ENCODE data around the gene LUZP2.

LUZP2 gene

GRCh38 chr11:24738972-24739371 is 242.1 kb downstream of the LUZP2 start:
- POLR2A ChIA-PET = no interaction called here
- DNase-seq (ENCODE audit: low read depth, low spot score) = no peak
- H3K4me3 ChIP-seq (ENCODE audit: low read depth, low read length) = no peak overlapping the region
- CTCF ChIA-PET = no interaction called here
- no peak for TF ChIP-seq CTCF (IDR thresholded peaks at IDR 0.05; ENCODE audit: insufficient read depth, low read length, missing control alignments)

GRCh38 chr11:24739637-24740036 is 242.8 kb downstream of the LUZP2 start:
- TF ChIP-seq CTCF (IDR thresholded peaks at IDR 0.05; ENCODE audit: insufficient read depth, low read length, missing control alignments) = no peak
- no peak overlapping the region for H3K4me3 ChIP-seq (ENCODE audit: low read depth, low read length)
- CTCF ChIA-PET = no interaction called here
- POLR2A ChIA-PET = no interaction called here
- DNase-seq (ENCODE audit: low read depth, low spot score) = no peak

GRCh38 chr11:24747275-24748251 is 250.7 kb downstream of the LUZP2 start:
- CTCF ChIA-PET = no interaction called here
- no peak overlapping the region for H3K4me3 ChIP-seq (ENCODE audit: low read depth, low read length)
- DNase-seq (ENCODE audit: low read depth, low spot score) = no peak
- POLR2A ChIA-PET = interaction anchor here (0.7 kb wide), 1 partner anchor 10 kb away, joined by 3 read pairs; no protein-coding TSS in a partner anchor
- no peak for TF ChIP-seq CTCF (IDR thresholded peaks at IDR 0.05; ENCODE audit: insufficient read depth, low read length, missing control alignments)

- H3K4me3 ChIP-seq (ENCODE audit: low read depth, low read length) = no peak overlapping the region
- POLR2A ChIA-PET = interaction anchor here (0.7 kb wide), 1 partner anchor 9 kb away, joined by 3 read pairs; no protein-coding TSS in a partner anchor
- CTCF ChIA-PET = no interaction called here
- DNase-seq (ENCODE audit: low read depth, low spot score) = no peak
- no peak for TF ChIP-seq CTCF (IDR thresholded peaks at IDR 0.05; ENCODE audit: insufficient read depth, low read length, missing control alignments)
Measured at GRCh38 chr11:24748261-24748660, 251.4 kb downstream of the LUZP2 start.

- ChIA-PET POLR2A (no interaction called here), CTCF (no interaction called here)
- no peak overlapping the region for H3K4me3 ChIP-seq (ENCODE audit: low read depth, low read length)
- no peak for DNase-seq (ENCODE audit: low read depth, low spot score)
- no peak for TF ChIP-seq CTCF (IDR thresholded peaks at IDR 0.05; ENCODE audit: insufficient read depth, low read length, missing control alignments)
Measured at GRCh38 chr11:24754406-24754805, 257.6 kb downstream of the LUZP2 start.

GRCh38 chr11:24755260-24755839 is 258.5 kb downstream of the LUZP2 start:
- POLR2A ChIA-PET = no interaction called here
- CTCF ChIA-PET = no interaction called here
- DNase-seq (ENCODE audit: low read depth, low spot score) = no peak
- no peak for TF ChIP-seq CTCF (IDR thresholded peaks at IDR 0.05; ENCODE audit: insufficient read depth, low read length, missing control alignments)
- no peak overlapping the region for H3K4me3 ChIP-seq (ENCODE audit: low read depth, low read length)

All from AG04449 (cell line).